HG02571 (cell line): ENCODE measurements around the gene HRAS.

ENCODE experiments used
- ATAC-seq: cut with Tn5 transposase; IDR thresholded peaks from one replicate; pipeline ENCODE4 v1.9.1; 2021; ENCODE audit warnings: mild to moderate bottlenecking, moderate library complexity; ENCODE audit not compliant: unreplicated experiment

Gene HRAS

DNA sequence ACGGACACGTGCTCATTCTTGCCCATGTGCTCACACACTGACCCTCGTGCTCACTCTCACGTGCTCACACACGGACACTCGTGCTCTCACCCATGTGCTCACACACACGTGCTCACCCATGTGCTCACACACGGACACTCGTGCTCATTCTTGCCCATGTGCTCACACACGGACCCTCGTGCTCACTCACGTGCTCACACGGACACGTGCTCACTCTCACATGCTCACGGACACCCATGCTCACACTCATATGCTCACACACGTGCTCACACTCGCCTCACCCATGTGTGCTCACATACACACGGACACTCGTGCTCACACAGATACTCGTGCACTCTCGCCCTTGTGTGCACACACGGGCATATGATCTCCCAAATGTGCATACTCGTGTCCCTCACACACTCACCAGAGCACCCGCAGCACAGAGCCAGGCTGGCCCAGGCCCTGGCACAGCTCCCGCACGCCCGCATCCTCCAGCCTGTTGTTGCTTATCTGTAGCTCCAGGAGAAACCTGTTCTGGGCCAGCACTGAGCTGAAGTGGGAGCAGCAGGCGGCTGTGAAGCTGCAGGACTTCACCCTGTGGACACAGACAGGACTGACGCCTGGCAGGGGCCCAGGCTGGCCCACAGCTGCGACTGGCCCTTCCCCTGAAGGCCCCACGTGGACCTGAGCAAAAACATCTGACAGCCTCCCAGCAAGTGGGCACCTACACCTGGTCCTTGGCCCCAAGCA lies 37.6 kb downstream of the HRAS start:
- no peak for ATAC-seq

DNA sequence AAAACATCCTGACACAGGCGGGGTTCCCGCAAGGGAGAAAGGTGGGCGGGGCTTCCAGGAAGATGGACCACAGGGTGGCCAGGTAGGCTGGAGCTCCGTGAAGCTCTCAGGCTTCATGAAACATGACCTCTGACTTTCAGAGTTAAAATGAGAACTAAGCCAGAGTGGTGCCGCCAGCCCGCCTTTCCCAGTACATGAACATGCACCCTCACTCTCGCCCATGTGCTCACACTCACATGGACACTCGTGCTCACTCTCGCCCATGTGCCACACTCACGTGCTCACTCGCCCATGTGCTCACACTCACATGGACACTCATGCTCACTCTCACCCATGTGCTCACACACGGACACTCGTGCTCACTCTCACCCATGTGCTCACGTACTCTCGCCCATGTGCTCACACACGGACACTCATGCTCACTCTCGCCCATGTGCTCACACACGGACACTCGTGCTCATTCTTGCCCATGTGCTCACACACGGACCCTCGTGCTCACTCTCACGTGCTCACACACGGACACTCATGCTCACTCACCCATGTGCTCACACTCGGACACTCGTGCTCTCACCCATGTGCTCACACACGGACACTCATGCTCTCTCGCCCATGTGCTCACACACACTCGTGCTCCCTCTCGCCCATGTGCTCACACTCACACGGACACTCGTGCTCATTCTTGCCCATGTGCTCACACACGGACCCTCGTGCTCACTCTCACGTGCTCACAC lies 38.4 kb downstream of the HRAS start:
- ATAC-seq = no peak

DNA sequence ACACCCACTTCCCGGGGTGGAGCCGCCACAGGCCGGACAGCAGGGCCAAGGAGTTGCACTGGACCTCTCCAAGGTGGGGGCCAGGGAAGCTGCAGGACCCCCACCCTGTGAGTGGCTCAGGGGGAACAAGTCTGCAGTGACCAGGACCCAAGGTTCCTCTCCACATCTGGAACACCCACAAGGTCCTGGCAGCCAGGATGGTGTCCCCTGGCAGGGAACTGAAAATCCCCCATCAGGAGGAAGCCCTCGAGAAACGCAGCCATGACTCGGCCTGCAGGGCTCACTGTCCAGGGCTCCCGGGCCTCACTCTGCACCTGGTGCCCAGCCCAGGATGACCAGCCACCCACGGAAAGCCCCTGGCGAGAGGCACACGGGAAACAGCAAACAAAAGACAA lies 39.8 kb downstream of the HRAS start:
- ATAC-seq = no peak

DNA sequence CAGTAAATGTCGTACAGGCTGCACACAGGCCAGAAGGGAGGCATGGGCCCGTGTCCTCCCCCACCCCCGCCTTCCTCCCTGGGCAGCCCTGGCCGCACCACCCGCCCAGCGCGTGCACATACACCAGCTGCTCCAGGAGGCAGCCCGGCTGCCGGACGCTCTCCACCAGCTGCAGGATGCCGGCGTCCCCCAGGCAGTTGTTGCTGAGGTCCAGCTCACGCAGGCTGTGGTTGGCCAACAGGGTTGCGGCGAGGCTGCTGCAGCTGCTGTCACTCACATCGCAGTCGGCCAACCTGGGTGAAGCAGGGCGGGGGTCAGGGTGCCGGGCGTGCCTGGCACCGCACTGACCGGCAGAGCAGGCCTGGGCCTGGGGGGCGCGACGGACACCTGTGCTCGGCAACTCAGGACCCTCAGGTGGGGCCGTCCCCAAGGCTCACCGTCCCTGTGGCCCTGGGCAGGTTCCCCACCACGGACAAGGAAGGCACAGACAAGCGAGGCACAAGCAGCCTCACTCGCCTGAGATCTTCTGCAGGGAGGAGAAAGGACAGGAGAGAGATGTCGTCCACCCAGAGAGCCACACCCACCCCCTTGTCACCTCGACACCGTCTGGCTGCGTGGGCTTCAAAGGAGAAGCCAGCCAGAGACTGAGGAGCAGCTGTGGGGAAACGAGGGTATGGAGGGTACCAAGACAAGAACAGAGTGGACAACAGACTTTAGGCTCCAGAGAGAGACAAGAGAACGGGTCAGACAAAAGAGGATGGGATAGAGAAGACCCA lies 40.4 kb downstream of the HRAS start:
- no peak for ATAC-seq

DNA sequence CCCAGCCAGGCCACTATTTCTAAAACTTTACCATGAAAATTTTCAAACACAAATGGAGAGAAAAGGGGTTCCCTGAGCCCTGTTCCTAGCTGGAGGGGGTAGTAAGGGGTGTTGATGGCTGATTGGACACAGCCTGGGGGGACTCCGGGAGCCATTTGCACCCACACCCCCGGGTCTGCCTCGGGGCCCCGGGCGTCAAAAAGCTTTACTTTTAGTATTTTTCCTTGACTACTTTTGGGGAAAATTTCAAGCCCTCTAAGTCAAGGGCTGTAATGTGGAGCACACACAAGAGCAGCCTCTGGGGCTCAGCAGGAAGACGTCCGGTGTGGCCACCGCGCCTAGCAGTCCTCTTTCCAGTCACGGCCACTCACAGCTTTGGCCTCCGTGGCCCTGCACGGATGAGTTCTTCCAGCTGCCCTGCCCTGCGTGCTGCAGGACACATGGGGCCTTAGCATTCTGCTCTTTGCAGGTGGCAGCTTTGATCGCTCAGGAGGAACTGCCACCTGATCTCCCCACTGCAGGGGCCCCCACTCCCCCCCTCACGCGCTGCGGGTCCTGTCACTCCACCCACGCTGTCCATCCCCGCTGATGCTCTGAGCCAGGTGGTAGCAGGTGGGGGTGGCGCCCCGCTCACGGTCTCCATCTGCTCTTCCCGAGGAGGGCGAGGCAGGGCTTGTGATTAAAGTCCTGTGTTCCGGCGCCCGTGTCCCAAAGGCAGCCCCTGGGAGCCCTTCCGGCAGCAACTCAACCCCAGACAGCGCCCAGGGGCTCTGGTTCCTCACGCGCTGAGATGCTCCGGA lies 42.7 kb downstream of the HRAS start:
- no peak for ATAC-seq

DNA sequence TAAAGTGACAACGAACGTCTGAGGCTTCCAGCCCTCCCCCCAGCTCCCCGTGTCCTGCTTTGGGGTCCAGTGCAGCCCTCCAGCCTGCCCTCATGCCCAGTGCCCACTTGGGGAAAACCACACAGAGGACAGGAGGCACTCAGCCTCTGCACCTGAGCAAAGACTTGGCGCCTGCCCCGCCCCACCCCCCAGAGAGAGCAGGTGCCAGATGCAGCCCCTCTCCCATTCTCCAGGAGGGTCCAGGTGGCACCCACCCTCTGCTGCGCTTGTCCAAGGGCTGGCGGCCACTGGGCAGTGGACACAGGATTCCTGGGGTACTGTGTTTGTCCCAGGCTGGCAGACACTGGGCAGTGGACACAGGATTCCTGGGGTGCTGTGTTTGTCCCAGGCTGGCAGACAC lies 44.0 kb downstream of the HRAS start:
- ATAC-seq = no peak

DNA sequence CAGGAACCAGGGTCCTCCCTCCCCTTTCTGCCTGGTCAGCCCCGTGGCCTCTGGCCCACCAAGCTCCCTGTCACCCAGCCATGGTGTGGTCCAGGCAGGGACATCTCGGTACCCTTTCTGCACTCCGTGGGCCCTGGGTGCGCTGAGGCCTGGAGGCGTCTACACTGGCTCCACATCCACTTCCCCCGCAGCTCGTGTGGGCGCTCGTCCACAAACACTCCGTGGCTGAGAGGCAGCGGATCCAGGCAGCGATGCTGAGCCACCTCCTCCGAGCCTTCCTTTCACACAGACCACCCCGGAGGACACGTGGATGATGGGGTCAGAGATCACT lies 44.5 kb downstream of the HRAS start:
- ATAC-seq = no peak

DNA sequence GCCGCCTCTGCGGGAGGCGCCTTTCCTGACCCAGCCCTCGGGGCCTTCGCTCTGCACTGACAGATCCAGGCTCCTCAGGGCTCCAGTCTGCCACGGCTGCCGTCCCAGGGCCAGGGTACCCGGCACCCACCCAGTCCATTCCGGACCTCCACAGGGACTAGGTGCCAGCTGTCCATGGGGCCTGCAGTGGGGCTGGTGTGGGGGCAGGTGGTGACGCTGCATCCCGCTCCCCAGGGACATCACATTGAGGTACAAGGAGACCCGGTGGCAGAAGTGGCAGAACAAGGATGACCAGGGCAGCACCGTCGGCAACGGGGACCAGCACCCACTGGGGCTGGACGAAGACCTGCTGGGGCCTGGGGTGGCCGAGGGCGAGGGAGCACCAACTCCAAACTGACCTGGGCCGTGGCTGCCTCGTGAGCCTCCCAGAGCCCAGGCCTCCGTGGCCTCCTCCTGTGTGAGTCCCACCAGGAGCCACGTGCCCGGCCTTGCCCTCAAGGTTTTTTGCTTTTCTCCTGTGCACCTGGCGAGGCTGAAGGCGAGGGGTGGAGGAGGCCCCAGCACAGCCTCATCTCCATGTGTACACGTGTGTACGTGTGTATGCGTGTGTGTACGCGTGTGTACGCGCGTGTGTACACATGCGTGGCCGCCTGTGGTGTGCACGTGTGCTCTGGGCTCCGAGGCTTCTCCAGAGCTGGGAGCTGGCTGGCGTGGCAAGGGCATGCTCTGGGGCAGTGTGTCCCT lies 45.0 kb downstream of the HRAS start:
- ATAC-seq = no peak

DNA sequence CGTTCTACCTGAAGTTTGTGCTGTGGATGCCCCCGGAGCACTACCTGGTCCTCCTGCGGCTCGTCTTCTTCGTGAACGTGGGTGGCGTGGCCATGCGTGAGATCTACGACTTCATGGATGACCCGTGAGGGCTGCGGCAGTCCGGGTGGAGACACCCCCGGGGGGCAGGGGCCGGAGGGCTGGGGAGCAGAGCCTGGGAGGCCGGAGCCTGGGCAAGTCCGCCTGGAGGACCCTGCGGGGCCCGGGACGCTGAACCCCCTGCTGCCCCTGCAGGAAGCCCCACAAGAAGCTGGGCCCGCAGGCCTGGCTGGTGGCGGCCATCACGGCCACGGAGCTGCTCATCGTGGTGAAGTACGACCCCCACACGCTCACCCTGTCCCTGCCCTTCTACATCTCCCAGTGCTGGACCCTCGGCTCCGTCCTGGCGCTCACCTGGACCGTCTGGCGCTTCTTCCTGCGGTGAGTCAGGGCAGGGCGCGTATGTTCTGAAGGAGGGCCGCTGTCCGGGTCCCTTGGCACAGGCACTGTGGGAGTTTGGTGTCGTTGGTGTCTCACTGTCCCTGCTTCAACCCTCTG lies 45.7 kb downstream of the HRAS start:
- no peak for ATAC-seq

DNA sequence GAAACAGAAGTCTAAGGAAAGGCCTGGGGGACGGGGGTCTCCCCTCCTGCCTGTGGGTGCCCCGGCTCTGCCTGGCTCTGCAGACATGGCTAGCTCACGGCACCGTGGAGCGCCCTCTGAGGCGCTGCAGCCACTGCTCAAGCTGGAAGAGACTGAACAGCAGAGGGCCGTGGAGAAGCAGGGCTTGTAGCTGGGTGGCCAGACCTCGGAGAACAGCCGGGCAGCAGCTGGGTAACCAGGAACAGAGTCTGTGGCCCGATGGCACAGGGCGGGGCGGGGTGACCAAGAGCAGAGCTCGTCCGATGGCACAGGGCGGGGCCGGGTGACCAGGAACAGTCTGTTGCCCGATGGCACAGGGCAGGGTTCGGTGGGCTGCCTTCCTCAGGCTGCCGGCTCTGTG lies 46.4 kb downstream of the HRAS start:
- ATAC-seq = no peak

DNA sequence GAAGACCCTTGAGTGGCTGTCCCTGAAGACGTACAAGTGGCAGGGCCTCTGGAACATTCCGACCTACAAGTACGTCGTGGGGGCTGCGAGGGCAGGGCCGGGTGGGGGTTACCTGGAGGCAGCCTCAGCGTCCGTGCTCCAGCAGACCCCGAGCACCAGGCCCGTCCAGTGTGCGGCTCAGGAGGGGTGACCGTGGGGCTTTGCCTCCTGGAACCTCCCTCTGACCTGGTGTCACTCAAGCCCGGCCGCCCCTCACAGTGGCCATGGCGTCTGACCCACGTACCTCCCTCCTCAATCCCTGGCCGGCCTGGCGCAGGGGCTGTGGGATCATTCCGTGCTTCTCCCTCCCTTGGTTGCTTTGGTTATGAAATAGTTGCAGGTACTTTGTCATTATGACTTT lies 46.8 kb downstream of the HRAS start:
- no peak for ATAC-seq

DNA sequence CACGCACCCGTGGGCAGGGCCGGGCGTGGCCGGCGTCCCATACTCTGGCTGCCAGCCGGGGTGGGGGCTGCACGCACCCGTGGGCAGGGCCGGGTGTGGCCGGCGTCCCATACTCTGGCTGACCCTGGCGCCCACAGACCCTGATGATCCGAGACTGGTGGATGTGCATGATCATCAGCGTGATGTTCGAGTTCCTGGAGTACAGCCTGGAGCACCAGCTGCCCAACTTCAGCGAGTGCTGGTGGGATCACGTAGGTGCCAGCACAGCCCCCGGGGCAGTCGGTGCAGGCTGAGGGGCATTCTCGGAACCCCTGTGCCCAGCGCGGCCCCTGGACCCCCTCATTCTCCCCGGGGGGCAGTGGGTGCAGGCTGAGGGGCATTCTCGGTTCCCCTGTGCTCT lies 47.3 kb downstream of the HRAS start:
- ATAC-seq = no peak

DNA sequence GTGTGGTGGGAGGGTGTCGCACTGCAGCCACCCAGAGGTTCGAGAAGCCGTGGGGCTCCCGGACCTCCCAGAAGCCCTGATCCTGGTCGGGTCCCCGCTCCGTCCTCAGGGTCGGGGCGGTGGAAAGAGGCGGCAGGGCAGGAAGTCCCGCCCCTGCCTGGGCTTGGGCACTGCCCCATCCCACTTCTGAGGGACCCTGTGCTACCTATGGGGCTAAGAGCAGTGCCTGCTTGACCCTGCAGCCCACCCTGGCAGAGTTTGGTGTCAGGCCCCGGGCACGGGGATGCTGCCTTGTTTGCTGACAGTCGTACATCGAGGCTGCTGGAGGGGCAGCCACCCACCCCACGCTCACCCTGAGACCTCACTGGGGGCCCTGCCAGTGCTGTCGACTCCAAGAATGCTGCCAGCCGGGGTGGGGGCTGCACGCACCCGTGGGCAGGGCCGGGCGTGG lies 47.8 kb downstream of the HRAS start:
- no peak for ATAC-seq

DNA sequence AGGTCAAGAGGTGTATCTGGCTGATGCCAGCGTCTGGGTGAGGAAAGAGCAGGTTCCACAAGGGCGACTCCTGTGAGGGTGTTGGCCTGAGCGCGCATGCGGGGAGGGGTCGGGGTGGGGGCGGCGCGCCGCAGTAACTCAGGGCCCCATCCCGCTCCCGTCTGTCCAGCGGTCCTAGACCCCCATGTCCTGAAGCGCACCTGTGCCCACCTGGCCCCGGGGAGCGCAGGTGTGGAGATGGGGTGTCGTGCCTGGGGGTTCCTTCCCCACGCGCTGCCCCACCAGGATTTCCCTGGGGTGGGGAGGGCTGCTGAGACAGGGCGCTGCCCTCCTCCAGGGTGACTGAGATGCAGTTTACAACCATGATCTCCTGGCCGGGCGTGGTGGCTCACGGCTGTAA lies 49.2 kb downstream of the HRAS start:
- ATAC-seq = no peak

DNA sequence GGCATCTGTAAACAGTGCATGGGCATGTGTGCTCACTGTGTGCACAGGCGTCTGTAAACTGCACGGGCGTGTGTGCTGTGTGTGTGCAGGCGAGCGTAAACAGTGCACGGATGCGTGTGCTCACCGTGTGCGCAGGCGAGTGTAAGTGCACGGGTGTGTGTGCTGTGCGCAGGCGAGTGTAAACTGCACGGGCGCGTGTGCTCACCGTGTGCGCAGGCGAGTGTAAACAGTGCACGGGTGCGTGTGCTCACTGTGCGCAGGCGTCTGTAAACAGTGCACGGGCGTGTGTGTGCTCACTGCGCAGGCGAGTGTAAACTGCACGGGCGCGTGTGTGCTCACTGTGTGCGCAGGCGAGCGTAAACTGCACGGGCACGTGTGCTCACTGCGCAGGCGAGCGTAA lies 50.8 kb downstream of the HRAS start:
- ATAC-seq = no peak
